ENCODE results near the gene ANKRD45. TPM values are rescaled to one million over a fixed set of nuclear protein-coding genes. Genes with fewer than 3 reads are reported as not detected.

Gene ANKRD45
- total and polyA plus RNA-seq, 2 of the 13 experiments (the other 11 are each of a cell fraction or from before 2014, with no cell fraction given): not detected

GRCh38 chr1:173708787-173709186, 39.1 kb upstream of the ANKRD45 start:
- POLR2A ChIA-PET: no interaction called here

More at GRCh38 chr1:173708787-173709186, 39.1 kb upstream of the ANKRD45 start:
- Histone ChIP-seq H2AFZ (ENCODE audit: low read length) (no peak overlapping the region), H3K4me2 (ENCODE audit: low read depth, low read length) (no peak overlapping the region), H3K36me3 (replicated peaks in 1 of 2; ENCODE audit: control insufficient read depth in 1 of 2, insufficient read depth in 2 of 2, low read length in 2 of 2) (no peaks in the 10 kb centered on the region), H3K27ac (ENCODE audit: extremely low read length, insufficient read depth, low read length) (no peak overlapping the region), H4K20me1 (ENCODE audit: insufficient read depth, low read length) (no peaks in the 10 kb centered on the region), H3K79me2 (ENCODE audit: insufficient read depth, low read length) (no peaks in the 10 kb centered on the region), H3K4me3 (replicated peaks in 1 of 3; ENCODE audit: insufficient read depth in 1 of 3, low read depth in 2 of 3, low read length in 3 of 3) (no peak overlapping the region), H3K4me1 (ENCODE audit: insufficient read depth, low read length) (peaks cover 16% of the 10 kb centered on the region), H3K27me3 (ENCODE audit: control insufficient read depth in 1 of 2, insufficient read depth in 2 of 2, low read length in 2 of 2) (peaks cover 0 to 4% of the 10 kb centered on the region in 2 experiments; a peak in 1 of 5 replicates), H3K9ac (ENCODE audit: insufficient read depth, low read depth, low read length) (no peak overlapping the region), H3K9me3 (ENCODE audit: low read length) (no peaks in the 10 kb centered on the region)
- DNase-seq (ENCODE audit: low spot score) (no peak), FAIRE-seq (no peak), ATAC-seq (no peak)
- TF ChIP-seq ZFP36 (IDR thresholded peaks at IDR 0.05; ENCODE audit: borderline replicate concordance, low read depth, low read length, partially characterized antibody) (no peak), ARNT2 (CRISPR knock-in tag; IDR thresholded peaks at IDR 0.05; ENCODE audit: low read depth) (no peak), FIP1L1 (IDR thresholded peaks at IDR 0.05; ENCODE audit: borderline replicate concordance, insufficient read depth, low read depth, low read length) (no peak), ZNF441 (CRISPR knock-in tag; IDR thresholded peaks at IDR 0.05; ENCODE audit: borderline replicate concordance) (no peak), SOX13 (IDR thresholded peaks at IDR 0.05) (no peak), SOX13 (CRISPR knock-in tag; conservative IDR thresholded peaks at IDR 0.05 in 1 of 2, IDR thresholded peaks at IDR 0.05 in 1 of 2) (no peak), SKI (IDR thresholded peaks at IDR 0.05; ENCODE audit: partially characterized antibody) (no peak), ZNF598 (CRISPR knock-in tag; IDR thresholded peaks at IDR 0.05; ENCODE audit: borderline replicate concordance) (no peak), ARID4A (CRISPR knock-in tag; IDR thresholded peaks at IDR 0.05; ENCODE audit: borderline replicate concordance) (no peak)
- intact Hi-C loops (cut with micrococcal nuclease; ENCODE audit: unreplicated experiment): no loop called here
- CTCF ChIA-PET (ENCODE audit: low intra/inter-chr PET ratio, low total read pairs): no interaction called here
- in situ Hi-C loops (cut with HindIII; ENCODE audit: extremely low pct_ligation_motif_present, low pct_unique_long_range_greater_than_20kb): no loop called here
- 3% methylated on average over 2 of the region's 2 CpGs for WGBS (ENCODE audit: low lambda C conversion rate)
- BruUV-seq (replicated peaks): no TSS peak
